Osteoblast (primary cell): ENCODE measurements around the gene GPR61. TPM values are rescaled to one million over a fixed set of nuclear protein-coding genes. Genes with fewer than 3 reads are reported as not detected.

Source experiments
- DNase-seq: peaks from one replicate; pipeline ENCODE4 v3.0.0; 2011; ENCODE audit warnings: low spot score, mixed read lengths; ENCODE audit not compliant: insufficient read length; ENCODE audit errors: missing footprints
- H2AFZ ChIP-seq: 2 replicates; pipeline ENCODE4 v1.6.0; 2011; ENCODE audit warnings: mild to moderate bottlenecking, low read length
- H3K27ac ChIP-seq: 2 replicates; pipeline ENCODE4 v1.5.1; 2011; ENCODE audit warnings: mild to moderate bottlenecking, low read depth, low read length, moderate library complexity
- H3K27me3 ChIP-seq: 2 replicates; pipeline ENCODE4 v1.6.0; 2012; ENCODE audit warnings: mild to moderate bottlenecking, control low read depth, inconsistent platforms, low read length, moderate library complexity; ENCODE audit not compliant: insufficient read depth
- H3K36me3 ChIP-seq: 2 replicates; pipeline ENCODE4 v1.5.1; 2011; ENCODE audit warnings: mild to moderate bottlenecking, low read length, control low read depth, moderate library complexity; ENCODE audit not compliant: insufficient read depth
- H3K4me1 ChIP-seq: 2 replicates; pipeline ENCODE4 v1.5.1; 2011; ENCODE audit warnings: mild to moderate bottlenecking, low read length, control low read depth, moderate library complexity; ENCODE audit not compliant: insufficient read depth
- H3K4me2 ChIP-seq: 2 replicates; pipeline ENCODE4 v1.6.0; 2011; ENCODE audit warnings: mild to moderate bottlenecking, low read length; ENCODE audit not compliant: insufficient read depth
- H3K4me3 ChIP-seq: fragments of 200-600 bp; sonication (generic); 3 replicates; pipeline ENCODE4 v1.5.1; 2012; ENCODE audit warnings: mild to moderate bottlenecking, low read length, inconsistent platforms; ENCODE audit not compliant: insufficient read depth
- H3K79me2 ChIP-seq: 2 replicates; pipeline ENCODE4 v1.6.0; 2012; ENCODE audit warnings: mild to moderate bottlenecking, low read length, control low read depth, inconsistent platforms; ENCODE audit not compliant: insufficient read depth
- H3K9me3 ChIP-seq: 2 replicates; pipeline ENCODE4 v1.5.1; 2011; ENCODE audit warnings: low read depth, low read length, control low read depth
- H4K20me1 ChIP-seq: 2 replicates; pipeline ENCODE4 v1.6.0; 2012; ENCODE audit warnings: mild to moderate bottlenecking, low read length, control low read depth; ENCODE audit not compliant: insufficient read depth
- CTCF ChIP-seq: IDR thresholded peaks from 2 replicates; pipeline ENCODE4 v1.5.1; 2011; ENCODE audit warnings: mild to moderate bottlenecking, low read depth, low read length, moderate library complexity; ENCODE audit errors: extremely low read depth
- total RNA-seq: library from RNA; depleted of rRNA; stranded (reverse); fragments of >200 nt; gene quantifications from 2 replicates; pipeline ENCODE4 v1.2.3, GENCODE V29; 2012

The GPR61 gene
- total RNA-seq, 1 donor: not detected

- no peaks in the 10 kb centered on the region for H4K20me1 ChIP-seq
- no peak overlapping the region for H3K27ac ChIP-seq
- peaks cover 12% of the 10 kb centered on the region for H3K27me3 ChIP-seq
- H2AFZ ChIP-seq: no peak overlapping the region
- no peak overlapping the region for H3K4me2 ChIP-seq
- H3K79me2 ChIP-seq: no peaks in the 10 kb centered on the region
- H3K4me3 ChIP-seq: no peak overlapping the region
- DNase-seq: no peak
- H3K9me3 ChIP-seq: no peaks in the 10 kb centered on the region
- no peaks in the 10 kb centered on the region for H3K36me3 ChIP-seq
- peaks cover 5% of the 10 kb centered on the region for H3K4me1 ChIP-seq
- no peak for TF ChIP-seq CTCF
Observed at GRCh38 chr1:109527098-109527811, 12.4 kb upstream of the GPR61 start.

- H3K27ac ChIP-seq: no peak overlapping the region
- DNase-seq: peak; percentile 62
- TF ChIP-seq CTCF: no peak
Observed at GRCh38 chr1:109527846-109528695, 11.6 kb upstream of the GPR61 start.

GRCh38 chr1:109528712-109529111 lies 11.0 kb upstream of the GPR61 start:
- no peak for DNase-seq
- Histone ChIP-seq H2AFZ (no peak overlapping the region), H3K4me2 (no peak overlapping the region), H3K36me3 (no peaks in the 10 kb centered on the region), H3K9me3 (no peaks in the 10 kb centered on the region), H3K4me1 (peaks cover 10% of the 10 kb centered on the region), H4K20me1 (no peaks in the 10 kb centered on the region), H3K27me3 (peaks cover 6% of the 10 kb centered on the region), H3K27ac (no peak overlapping the region), H3K4me3 (no peak overlapping the region), H3K79me2 (no peaks in the 10 kb centered on the region)
- TF ChIP-seq CTCF: no peak

More at GRCh38 chr1:109527846-109528695, 11.6 kb upstream of the GPR61 start:
- Histone ChIP-seq H3K4me2 (no peak overlapping the region), H4K20me1 (no peaks in the 10 kb centered on the region), H3K4me3 (no peak overlapping the region), H3K36me3 (no peaks in the 10 kb centered on the region), H3K79me2 (no peaks in the 10 kb centered on the region), H3K27me3 (peaks cover 6% of the 10 kb centered on the region), H3K4me1 (peaks cover 10% of the 10 kb centered on the region), H2AFZ (no peak overlapping the region), H3K9me3 (no peaks in the 10 kb centered on the region)

- H3K9me3 ChIP-seq: no peaks in the 10 kb centered on the region
- no peaks in the 10 kb centered on the region for H4K20me1 ChIP-seq
- peak overlapping the region; percentile 31 for H2AFZ ChIP-seq
- H3K79me2 ChIP-seq: no peaks in the 10 kb centered on the region
- peak; percentile 34 for DNase-seq
- H3K27me3 ChIP-seq: peaks cover 6% of the 10 kb centered on the region
- no peaks in the 10 kb centered on the region for H3K36me3 ChIP-seq
- peaks cover 10% of the 10 kb centered on the region for H3K4me1 ChIP-seq
- H3K27ac ChIP-seq: no peak overlapping the region
- no peak overlapping the region for H3K4me2 ChIP-seq
- TF ChIP-seq CTCF: no peak
- no peak overlapping the region for H3K4me3 ChIP-seq
Observed at GRCh38 chr1:109529881-109530456, 9.7 kb upstream of the GPR61 start.
